Peyer's patch (tissue), 4 donors: ENCODE measurements around the gene ELP2. TPM values are rescaled to one million over a fixed set of nuclear protein-coding genes. Genes with fewer than 3 reads are reported as not detected.

Experiments used
- DNase-seq, 3 donors: peaks; one replicate each; pipeline ENCODE4 v3.0.0-alpha.2; 2017 to 2019
- H3K27ac ChIP-seq, 4 donors: fragments of 200-600 bp; sonication (generic); one replicate each; pipeline ENCODE4 v1.5.1; 2016 to 2019
- H3K27me3 ChIP-seq, 2 donors: fragments of 200-600 bp; sonication (generic); one replicate each; pipeline ENCODE4 v1.5.1; 2019
- H3K36me3 ChIP-seq, 3 donors: fragments of 200-600 bp; sonication (generic); one replicate each; pipeline ENCODE4 v1.5.1; 2016 to 2019
- H3K4me1 ChIP-seq, 4 donors: fragments of 200-600 bp; sonication (generic); one replicate each; pipeline ENCODE4 v1.5.1; 2016 to 2019
- H3K4me3 ChIP-seq, 4 donors: fragments of 200-600 bp; sonication (generic); 1 replicate in 3 of 4; 2 replicates in 1 of 4; pipeline ENCODE4 v1.5.1; 2016 to 2019; ENCODE audit warnings: mild to moderate bottlenecking in 1 of 4
- H3K9me3 ChIP-seq, 4 donors: fragments of 200-600 bp; sonication (generic); one replicate each; pipeline ENCODE4 v1.5.1; 2016 to 2019; ENCODE audit warnings: mild to moderate bottlenecking in 1 of 4
- POLR2A ChIP-seq, 2 donors: fragments of 450-650 bp; IDR thresholded peaks; one replicate each; pipeline ENCODE4 v1.5.1; 2017; ENCODE audit warnings: antibody characterized with exemption in 2 of 2, mild to moderate bottlenecking in 2 of 2, moderate library complexity in 2 of 2
- total RNA-seq, 4 donors: library from RNA; depleted of rRNA; stranded (reverse); fragments of >200 nt; gene quantifications; one replicate each; pipeline ENCODE4 v1.1.0, GENCODE V29; 2016
- TF ChIP-seq, protein P1 (sequence below), 6 experiments: fragments of 450-650 bp in 4 of 6; fragments of 200-600 bp in 2 of 6; sonication (generic) in 1 of 6; IDR thresholded peaks; one replicate each; pipeline ENCODE4 v1.5.1; 2017 to 2019; ENCODE audit warnings: antibody characterized with exemption in 6 of 6, mild to moderate bottlenecking in 3 of 6, moderate library complexity in 1 of 6

Gene ELP2
- total RNA-seq, 4 donors from 2014 or later = 41.2 to 74.6 (median 55.7) TPM

DNA sequence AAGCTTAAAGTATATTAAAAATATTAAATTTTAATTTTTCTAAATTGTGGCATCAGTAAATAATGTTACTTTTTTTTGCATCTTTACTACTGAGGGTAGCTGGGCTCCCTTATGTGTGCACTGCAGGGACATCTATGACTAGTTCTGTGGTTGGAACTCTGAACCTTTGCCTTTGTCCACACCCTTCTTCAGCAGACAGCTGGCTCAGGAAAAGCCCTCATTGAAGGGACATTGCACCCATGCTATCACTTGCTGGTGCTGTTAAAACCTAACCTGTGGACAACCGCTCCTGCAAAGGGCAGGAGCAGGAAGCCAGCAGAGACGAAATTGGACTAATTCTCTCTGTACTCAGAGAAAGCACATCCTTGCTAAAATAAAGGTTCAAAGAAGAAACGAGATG is 87.6 kb downstream of the ELP2 start:
- Histone ChIP-seq H3K27ac (peak overlapping the region in 1 of 4 donors; percentile 12), H3K4me3 (no peak overlapping the region), H3K27me3 (no peaks in the 10 kb centered on the region), H3K36me3 (peaks cover 0 to 3% (median 0%) of the 10 kb centered on the region in 3 donors), H3K9me3 (no peaks in the 10 kb centered on the region), H3K4me1 (peaks cover 0 to 14% (median 0%) of the 10 kb centered on the region in 4 donors)
- TF ChIP-seq, protein P1, sequence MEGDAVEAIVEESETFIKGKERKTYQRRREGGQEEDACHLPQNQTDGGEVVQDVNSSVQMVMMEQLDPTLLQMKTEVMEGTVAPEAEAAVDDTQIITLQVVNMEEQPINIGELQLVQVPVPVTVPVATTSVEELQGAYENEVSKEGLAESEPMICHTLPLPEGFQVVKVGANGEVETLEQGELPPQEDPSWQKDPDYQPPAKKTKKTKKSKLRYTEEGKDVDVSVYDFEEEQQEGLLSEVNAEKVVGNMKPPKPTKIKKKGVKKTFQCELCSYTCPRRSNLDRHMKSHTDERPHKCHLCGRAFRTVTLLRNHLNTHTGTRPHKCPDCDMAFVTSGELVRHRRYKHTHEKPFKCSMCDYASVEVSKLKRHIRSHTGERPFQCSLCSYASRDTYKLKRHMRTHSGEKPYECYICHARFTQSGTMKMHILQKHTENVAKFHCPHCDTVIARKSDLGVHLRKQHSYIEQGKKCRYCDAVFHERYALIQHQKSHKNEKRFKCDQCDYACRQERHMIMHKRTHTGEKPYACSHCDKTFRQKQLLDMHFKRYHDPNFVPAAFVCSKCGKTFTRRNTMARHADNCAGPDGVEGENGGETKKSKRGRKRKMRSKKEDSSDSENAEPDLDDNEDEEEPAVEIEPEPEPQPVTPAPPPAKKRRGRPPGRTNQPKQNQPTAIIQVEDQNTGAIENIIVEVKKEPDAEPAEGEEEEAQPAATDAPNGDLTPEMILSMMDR (IDR thresholded peaks at IDR 0.05) = no peak
- no peak for TF ChIP-seq POLR2A (IDR thresholded peaks at IDR 0.05)
- peak in 1 of 3 donors; percentile 75 for DNase-seq

DNA sequence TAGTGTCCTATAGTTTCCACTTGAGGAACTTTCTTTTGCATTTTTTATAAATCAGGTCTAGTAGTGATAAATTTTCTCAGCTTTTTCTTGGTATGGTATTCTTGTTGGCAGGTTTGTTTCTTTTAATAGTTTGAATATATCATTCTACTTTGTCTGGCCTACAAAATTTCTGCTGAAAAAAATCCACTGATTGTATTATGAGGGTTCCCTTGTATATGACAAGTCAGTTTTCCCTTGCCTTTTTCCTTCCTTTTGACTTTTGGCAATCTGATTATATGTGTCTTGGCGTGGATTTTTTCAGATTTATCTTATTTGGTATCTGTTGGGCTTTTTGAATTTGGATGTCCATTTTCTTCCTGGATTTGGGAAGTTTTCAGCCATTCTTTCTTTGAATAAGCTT is 99.5 kb downstream of the ELP2 start:
- H3K36me3 ChIP-seq = peaks cover 0 to 6% (median 0%) of the 10 kb centered on the region in 3 donors
- no peaks in the 10 kb centered on the region for H3K27me3 ChIP-seq
- H3K9me3 ChIP-seq = peaks cover 0 to 6% (median 0%) of the 10 kb centered on the region in 4 donors
- H3K4me1 ChIP-seq = no peaks in the 10 kb centered on the region
- DNase-seq = no peak
- no peak overlapping the region for H3K27ac ChIP-seq
- H3K4me3 ChIP-seq = no peak overlapping the region
- TF ChIP-seq, protein P1 (IDR thresholded peaks at IDR 0.05) = no peak
- TF ChIP-seq POLR2A (IDR thresholded peaks at IDR 0.05) = no peak

Other genes with a start within 250 kb of the ELP2 start
- 10 to 100 TPM; 41.9 to 67.7 (median 50.8) TPM for gene RPRD1A, start 62.3 kb upstream of the ELP2 start, total RNA-seq
- 10 to 100 TPM in 1 of 4 donors, 1 to 10 TPM in 3; 7.4 to 13.0 (median 8.2) TPM for gene SLC39A6, start 559 bp upstream of the ELP2 start, total RNA-seq
- gene MOCOS, start 57.6 kb downstream of the ELP2 start, total RNA-seq = 10 to 100 TPM in 3 of 4 donors, 1 to 10 TPM in 1; 5.0 to 34.0 (median 25.4) TPM
- gene FHOD3, start 167.8 kb downstream of the ELP2 start, total RNA-seq = 10 to 100 TPM in 1 of 4 donors, 1 to 10 TPM in 2, under 1 TPM in 1; 0.53 to 10.7 (median 4.6) TPM